SU-DHL-6 (cell line): ENCODE data around the gene RAB6D.

Source experiments
- H2AFZ ChIP-seq: fragments of 200-600 bp; sonication (generic); 2 replicates; pipeline ENCODE4 v1.6.1; 2014; ENCODE audit warnings: low read depth, mild to moderate bottlenecking, moderate library complexity, mixed read lengths, antibody characterized with exemption, low read length; ENCODE audit not compliant: severe bottlenecking
- H3F3A ChIP-seq: fragments of 200-600 bp; shearing (Covaris generic); 2 replicates; pipeline ENCODE4 v1.6.0; 2016; ENCODE audit warnings: antibody characterized with exemption, mild to moderate bottlenecking; ENCODE audit not compliant: insufficient read depth
- H3K27ac ChIP-seq: fragments of 200-600 bp; sonication (generic); 2 replicates; pipeline ENCODE4 v1.5.1; 2016; ENCODE audit warnings: low read depth, mild to moderate bottlenecking, low read length, moderate library complexity, mixed read lengths
- H3K27me3 ChIP-seq: fragments of 200-600 bp; sonication (generic), shearing (Covaris generic); 2 replicates; pipeline ENCODE4 v1.6.0; 2014; ENCODE audit warnings: mild to moderate bottlenecking, low read length
- H3K36me3 ChIP-seq: fragments of 200-600 bp; sonication (generic); 2 replicates; pipeline ENCODE4 v1.6.1; 2014; ENCODE audit warnings: mild to moderate bottlenecking, low read length, mixed read lengths
- H3K4me2 ChIP-seq: fragments of 300-600, 200-600 bp; shearing (Covaris generic), sonication (generic); 2 replicates; pipeline ENCODE4 v1.6.0; 2014; ENCODE audit warnings: low read length, low read depth, mild to moderate bottlenecking; ENCODE audit not compliant: poor library complexity, severe bottlenecking
- H3K4me3 ChIP-seq: fragments of 200-600 bp; sonication (generic); 2 replicates; pipeline ENCODE4 v1.5.1; 2014; ENCODE audit warnings: antibody characterized with exemption, low read length, mild to moderate bottlenecking, mixed read lengths; ENCODE audit not compliant: insufficient read depth, poor library complexity, severe bottlenecking
- H3K79me2 ChIP-seq: fragments of 200-600 bp; sonication (generic); 2 replicates; pipeline ENCODE4 v1.6.1; 2014; ENCODE audit warnings: mild to moderate bottlenecking, low read length, moderate library complexity; ENCODE audit not compliant: insufficient read depth
- H3K9ac ChIP-seq: fragments of 200-600 bp; sonication (generic); 2 replicates; pipeline ENCODE4 v1.7.0; 2014; ENCODE audit warnings: mild to moderate bottlenecking, low read length
- H3K9me2 ChIP-seq: fragments of 200-600 bp; sonication (generic); replicated peaks from 2 replicates; pipeline ENCODE4 v1.6.1; 2014; ENCODE audit warnings: low read length; ENCODE audit not compliant: insufficient read depth
- H3K9me3 ChIP-seq: fragments of 200-600 bp; sonication (generic); 2 replicates; pipeline ENCODE4 v1.6.1; 2014; ENCODE audit warnings: low read length, mixed read lengths; ENCODE audit not compliant: insufficient read depth
- H4K20me1 ChIP-seq: fragments of 200-600 bp; sonication (generic); 2 replicates; pipeline ENCODE4 v1.6.1; 2014; ENCODE audit warnings: low read depth, mild to moderate bottlenecking, antibody characterized with exemption, low read length, moderate library complexity, mixed read lengths
- EZH2phosphoT487 ChIP-seq: fragments of 200-600 bp; sonication (generic), shearing (Covaris generic); conservative IDR thresholded peaks from 2 replicates; pipeline ENCODE4 v1.6.1; 2018; ENCODE audit warnings: mild to moderate bottlenecking, antibody characterized with exemption, low read length, moderate library complexity, mixed read lengths
- TF ChIP-seq, protein P1 (sequence below): fragments of 200-600 bp; sonication (generic); IDR thresholded peaks from one replicate; pipeline ENCODE4 v1.5.1; 2017; ENCODE audit warnings: antibody characterized with exemption, mild to moderate bottlenecking, low read length, moderate library complexity; ENCODE audit not compliant: insufficient read depth, poor library complexity, severe bottlenecking

The RAB6D gene

DNA sequence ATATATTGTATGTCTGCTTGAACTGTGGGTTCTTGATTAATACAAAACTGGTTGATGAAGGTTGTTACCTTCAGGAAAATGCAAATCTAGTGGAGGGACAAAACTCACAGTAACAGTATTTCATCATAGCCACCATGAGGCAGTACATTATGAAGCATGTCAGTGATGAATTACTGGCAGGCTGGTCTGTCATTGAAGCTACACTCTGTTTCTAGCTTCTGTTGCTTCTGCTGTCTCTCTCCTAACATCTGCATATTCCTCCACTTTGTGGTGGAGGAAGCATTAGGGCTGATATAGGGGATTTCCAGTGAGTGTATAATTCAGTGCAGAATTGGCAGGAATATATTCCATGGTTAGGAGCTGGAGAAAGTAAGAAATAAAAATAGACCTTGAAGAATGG lies 44.2 kb upstream of the RAB6D start:
- no peak overlapping the region for H3K4me2 ChIP-seq
- H3K9me2 ChIP-seq = no peaks in the 10 kb centered on the region

DNA sequence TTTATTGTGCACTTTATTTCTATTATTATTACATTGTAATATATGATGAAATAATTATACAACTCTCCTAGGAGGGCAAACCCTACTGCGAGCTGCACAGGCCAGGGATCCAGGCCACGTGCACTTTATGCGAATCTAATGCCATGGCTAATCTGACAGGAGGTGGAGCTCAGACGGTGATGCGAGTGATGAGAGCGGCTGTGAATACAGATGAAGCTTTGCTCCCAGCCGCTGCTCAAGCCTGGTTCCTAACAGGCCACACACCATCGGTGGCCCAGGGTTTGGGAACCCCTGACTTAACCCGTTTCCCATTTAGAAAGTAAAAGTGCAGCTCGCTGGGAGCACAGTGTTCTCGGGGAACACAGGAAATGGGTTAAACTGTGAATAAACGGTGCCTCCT lies 40.8 kb upstream of the RAB6D start:
- no peaks in the 10 kb centered on the region for H3K9me2 ChIP-seq
- H3K27me3 ChIP-seq = no peaks in the 10 kb centered on the region
- H3K4me3 ChIP-seq = no peak overlapping the region
- no peak overlapping the region for H3K4me2 ChIP-seq
- H3K27ac ChIP-seq = no peak overlapping the region
- H3F3A ChIP-seq = no peaks in the 10 kb centered on the region
- H3K36me3 ChIP-seq = no peaks in the 10 kb centered on the region
- no peak for TF ChIP-seq EZH2phosphoT487
- TF ChIP-seq, protein P1, sequence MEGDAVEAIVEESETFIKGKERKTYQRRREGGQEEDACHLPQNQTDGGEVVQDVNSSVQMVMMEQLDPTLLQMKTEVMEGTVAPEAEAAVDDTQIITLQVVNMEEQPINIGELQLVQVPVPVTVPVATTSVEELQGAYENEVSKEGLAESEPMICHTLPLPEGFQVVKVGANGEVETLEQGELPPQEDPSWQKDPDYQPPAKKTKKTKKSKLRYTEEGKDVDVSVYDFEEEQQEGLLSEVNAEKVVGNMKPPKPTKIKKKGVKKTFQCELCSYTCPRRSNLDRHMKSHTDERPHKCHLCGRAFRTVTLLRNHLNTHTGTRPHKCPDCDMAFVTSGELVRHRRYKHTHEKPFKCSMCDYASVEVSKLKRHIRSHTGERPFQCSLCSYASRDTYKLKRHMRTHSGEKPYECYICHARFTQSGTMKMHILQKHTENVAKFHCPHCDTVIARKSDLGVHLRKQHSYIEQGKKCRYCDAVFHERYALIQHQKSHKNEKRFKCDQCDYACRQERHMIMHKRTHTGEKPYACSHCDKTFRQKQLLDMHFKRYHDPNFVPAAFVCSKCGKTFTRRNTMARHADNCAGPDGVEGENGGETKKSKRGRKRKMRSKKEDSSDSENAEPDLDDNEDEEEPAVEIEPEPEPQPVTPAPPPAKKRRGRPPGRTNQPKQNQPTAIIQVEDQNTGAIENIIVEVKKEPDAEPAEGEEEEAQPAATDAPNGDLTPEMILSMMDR = no peak
- H2AFZ ChIP-seq = no peak overlapping the region
- no peaks in the 10 kb centered on the region for H4K20me1 ChIP-seq
- no peaks in the 10 kb centered on the region for H3K79me2 ChIP-seq
- no peaks in the 10 kb centered on the region for H3K9me3 ChIP-seq
- H3K9ac ChIP-seq = no peak overlapping the region

More for the DNA sequence above, 44.2 kb upstream of the RAB6D start:
- Histone ChIP-seq H3F3A (no peaks in the 10 kb centered on the region), H3K79me2 (no peaks in the 10 kb centered on the region), H4K20me1 (no peaks in the 10 kb centered on the region), H3K9me3 (no peaks in the 10 kb centered on the region), H2AFZ (no peak overlapping the region), H3K4me3 (no peak overlapping the region), H3K27me3 (no peaks in the 10 kb centered on the region), H3K9ac (no peak overlapping the region), H3K27ac (no peak overlapping the region), H3K36me3 (no peaks in the 10 kb centered on the region)
- no peak for TF ChIP-seq EZH2phosphoT487
- TF ChIP-seq, protein P1 = no peak

DNA sequence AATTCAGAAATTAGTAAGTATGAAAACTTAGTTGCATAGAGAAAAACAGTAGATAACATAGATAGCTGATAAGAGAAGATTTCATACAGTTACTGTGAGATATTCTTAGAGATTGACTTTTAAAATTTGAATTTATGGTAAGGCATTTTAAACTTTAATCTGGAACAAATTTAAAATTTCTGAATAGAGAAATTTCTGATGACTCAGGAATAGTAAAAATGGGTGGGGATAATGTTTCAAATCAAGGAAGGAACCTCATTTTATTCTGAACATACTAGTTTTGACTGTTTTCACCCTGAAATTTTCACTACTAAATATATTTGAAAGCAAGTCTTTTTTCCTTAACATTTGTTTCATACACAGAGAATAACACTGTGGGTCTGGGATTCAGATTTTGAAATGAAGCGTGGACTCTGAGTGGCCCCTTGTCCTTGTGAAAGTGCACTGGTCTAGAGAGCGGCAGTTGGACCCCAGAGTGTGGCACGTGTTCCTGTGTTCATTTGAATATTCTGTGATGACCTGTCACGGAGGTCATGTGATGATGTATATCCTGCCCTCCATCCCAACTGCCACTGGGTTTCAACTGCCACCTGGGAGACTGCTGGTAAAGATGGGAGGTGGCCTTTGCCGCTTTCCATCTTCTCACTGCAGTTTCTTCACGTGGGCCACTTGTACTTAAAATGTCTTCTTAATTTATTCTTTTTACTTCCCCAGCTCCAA lies 38.5 kb upstream of the RAB6D start:
- Histone ChIP-seq H3K27ac (no peak overlapping the region), H3K36me3 (no peaks in the 10 kb centered on the region), H3K9me3 (no peaks in the 10 kb centered on the region), H3K9me2 (no peaks in the 10 kb centered on the region), H2AFZ (no peak overlapping the region), H3K27me3 (no peaks in the 10 kb centered on the region), H3F3A (no peaks in the 10 kb centered on the region), H4K20me1 (no peaks in the 10 kb centered on the region), H3K9ac (no peak overlapping the region), H3K4me3 (no peak overlapping the region), H3K4me2 (no peak overlapping the region), H3K79me2 (no peaks in the 10 kb centered on the region)
- TF ChIP-seq, protein P1 = no peak
- no peak for TF ChIP-seq EZH2phosphoT487
